GM13976 (cell line): ENCODE measurements around the gene SMCO1.

Source experiments
- DNase-seq: peaks from one replicate; pipeline ENCODE4 v3.0.0; 2012; ENCODE audit warnings: low spot score
- CTCF ChIP-seq: IDR thresholded peaks from 2 replicates; pipeline ENCODE4 v1.5.1; 2012; ENCODE audit warnings: borderline replicate concordance, mild to moderate bottlenecking; ENCODE audit not compliant: insufficient read depth; ENCODE audit errors: extremely low read depth, missing control alignments, control extremely low read depth
- in situ Hi-C: fragments of 300-500 bp; cut with MboI; formaldehyde crosslinking; loops from one replicate; pipeline ENCODE4 v1.12.0; 2022; ENCODE audit warnings: low sequenced_read_pairs, mixed read lengths, inconsistent platforms; ENCODE audit not compliant: unreplicated experiment

Gene SMCO1

GRCh38 chr3:196544491-196544992 lies 29.4 kb upstream of the SMCO1 start:
- no peak for TF ChIP-seq CTCF
- DNase-seq, result no peak
- in situ Hi-C loops, result no loop called here

GRCh38 chr3:196541684-196542445 lies 26.7 kb upstream of the SMCO1 start:
- no peak for TF ChIP-seq CTCF
- no peak for DNase-seq
- in situ Hi-C loops, result no loop called here

DNA sequence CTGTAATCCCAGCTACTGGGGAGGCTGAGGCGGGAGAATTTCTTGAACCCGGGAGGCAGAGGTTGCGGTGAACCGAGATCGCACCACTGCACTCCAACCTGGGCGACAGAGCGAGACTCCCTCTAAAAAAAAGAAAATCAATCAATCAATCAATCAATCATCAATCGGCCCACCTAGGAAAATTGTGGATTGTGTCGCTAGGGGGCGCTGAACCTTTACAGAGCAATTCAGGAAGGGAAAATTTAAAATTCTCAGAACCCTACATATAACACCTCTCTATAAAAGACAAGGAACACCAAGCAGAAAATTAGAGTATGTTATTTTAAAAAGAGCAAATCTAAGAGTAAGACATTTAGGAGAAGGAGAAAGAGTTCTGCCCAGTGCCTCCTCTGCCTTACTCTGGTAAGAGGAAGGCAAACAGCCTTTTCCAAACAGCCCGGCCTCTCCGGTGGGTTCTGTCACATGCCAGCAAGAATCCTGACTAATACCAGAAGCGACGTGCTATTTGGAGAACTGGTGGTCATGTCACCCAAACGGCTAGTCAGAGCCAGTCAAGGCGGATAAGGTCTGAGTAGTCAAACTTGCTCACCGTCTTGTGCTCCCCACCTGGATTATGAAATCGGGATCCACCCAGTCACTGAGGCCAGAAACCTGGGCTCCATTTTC lies 22.3 kb upstream of the SMCO1 start:
- in situ Hi-C loops, result no loop called here
- peak; percentile 62 for DNase-seq
- peak; percentile 62 for TF ChIP-seq CTCF

- in situ Hi-C loops, result no loop called here
- DNase-seq, result no peak
- no peak for TF ChIP-seq CTCF
These were observed 18.1 kb upstream of the SMCO1 start for GRCh38 chr3:196533260-196533681.

DNA sequence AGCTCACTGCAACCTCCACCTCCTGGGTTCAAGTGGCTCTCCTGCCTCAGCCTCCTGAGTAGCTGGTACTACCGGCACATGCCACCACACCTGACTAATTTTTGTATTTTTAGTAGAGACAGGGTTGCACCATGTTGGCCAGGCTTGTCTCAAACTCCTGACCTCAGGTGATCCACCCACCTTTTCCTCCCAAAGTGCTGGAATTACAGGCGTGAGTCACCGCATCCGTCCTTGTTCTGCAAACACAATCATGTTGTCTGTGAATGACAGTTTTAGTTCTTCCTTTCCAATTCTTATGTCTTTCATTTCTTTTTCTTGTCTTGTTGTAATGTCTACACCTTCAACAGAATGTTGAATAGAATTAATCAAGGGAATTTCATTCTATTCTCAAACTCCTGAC lies 16.3 kb upstream of the SMCO1 start:
- in situ Hi-C loops, result no loop called here
- DNase-seq, result no peak
- no peak for TF ChIP-seq CTCF

DNA sequence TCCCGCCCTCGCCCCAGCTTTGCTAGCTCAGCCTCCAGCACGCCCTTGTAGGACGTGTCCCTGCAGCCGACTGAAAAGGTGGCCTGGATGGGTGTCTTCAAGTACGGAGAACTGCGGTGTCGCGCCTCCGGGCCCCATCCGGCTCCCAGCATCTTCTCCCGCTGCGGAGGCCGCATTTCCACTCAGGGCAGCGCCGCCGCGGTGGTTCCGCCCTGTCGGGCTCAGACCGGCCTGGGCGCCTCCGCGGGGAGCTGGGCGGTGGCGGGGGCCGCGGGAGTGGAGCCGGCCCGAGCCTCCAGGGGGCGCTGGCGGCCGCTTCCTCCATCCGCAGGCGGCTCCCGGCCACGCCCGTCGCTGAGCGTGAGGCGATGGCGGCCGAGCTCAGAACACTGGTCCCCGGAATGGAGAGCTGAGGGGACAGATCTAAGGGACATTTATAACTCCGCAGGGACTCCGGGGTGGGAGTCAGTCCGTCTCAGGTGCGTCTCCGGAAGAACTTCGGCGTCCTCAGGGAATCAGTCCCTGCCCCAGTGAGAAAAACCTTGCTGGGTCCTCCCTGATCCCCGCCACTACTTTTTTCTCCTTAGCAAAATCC lies 13.6 kb upstream of the SMCO1 start:
- peak; percentile 71 for TF ChIP-seq CTCF
- in situ Hi-C loops, result no loop called here
- DNase-seq, result peak; percentile 93
